Testis (tissue), 2 donors: Measurements from ENCODE around the gene ZNF280B.

Experiments
- CTCF ChIP-seq, 3 experiments: fragments of 450-650 bp in 2 of 3; fragments of 200-600 bp in 1 of 3; sonication (generic) in 1 of 3; IDR thresholded peaks; one replicate each; pipeline ENCODE4 v1.5.1; 2016 to 2019; ENCODE audit warnings: antibody characterized with exemption in 3 of 3, mild to moderate bottlenecking in 2 of 3, moderate library complexity in 1 of 3
- POLR2A ChIP-seq: fragments of 450-650 bp; IDR thresholded peaks from one replicate; pipeline ENCODE4 v1.6.1; 2017; ENCODE audit warnings: antibody characterized with exemption, mild to moderate bottlenecking, moderate library complexity

- TF ChIP-seq CTCF (IDR thresholded peaks at IDR 0.05) (no peak), POLR2A (no peak)
Observed at GRCh38 chr22:22449819-22450218, 58.7 kb downstream of the ZNF280B start.
